Esophagus muscularis mucosa (tissue), 4 donors: ENCODE results near the gene TRMT5. TPM values are rescaled to one million over a fixed set of nuclear protein-coding genes. Genes with fewer than 3 reads are reported as not detected.

ENCODE experiments used
- DNase-seq: peaks from one replicate; pipeline ENCODE4 v3.0.0-alpha.2; 2017; ENCODE audit errors: extremely low spot score
- H3K27ac ChIP-seq, 4 donors: fragments of 200-600 bp; sonication (generic); replicated peaks in 1 of 4; 1 replicate in 3 of 4; 2 replicates in 1 of 4; pipeline ENCODE4 v1.5.1; 2016 to 2019; ENCODE audit warnings: mild to moderate bottlenecking in 1 of 4
- H3K27me3 ChIP-seq, 4 donors: fragments of 200-600 bp; sonication (generic); one replicate each; pipeline versions ENCODE4 v1.5.1 to v1.6.0; 2016 to 2019
- H3K36me3 ChIP-seq, 4 donors: fragments of 200-600 bp; sonication (generic); one replicate each; pipeline ENCODE4 v1.5.1; 2016 to 2019
- H3K4me1 ChIP-seq, 4 donors: fragments of 200-600 bp; sonication (generic); one replicate each; pipeline ENCODE4 v1.5.1; 2016 to 2019
- H3K4me3 ChIP-seq, 4 donors: fragments of 200-600 bp; sonication (generic); 1 replicate in 2 of 4; 2 replicates in 2 of 4; pipeline ENCODE4 v1.5.1; 2016 to 2019; ENCODE audit warnings: mild to moderate bottlenecking in 4 of 4, moderate library complexity in 1 of 4
- H3K9me3 ChIP-seq, 4 donors: fragments of 200-600 bp; sonication (generic); 1 replicate in 3 of 4; 2 replicates in 1 of 4; pipeline ENCODE4 v1.5.1; 2016 to 2019
- CTCF ChIP-seq, 3 experiments: fragments of 200-600 bp in 2 of 3; fragments of 450-650 bp in 1 of 3; sonication (generic) in 2 of 3; IDR thresholded peaks; one replicate each; pipeline ENCODE4 v1.5.1; 2017 to 2019; ENCODE audit warnings: antibody characterized with exemption in 3 of 3, mild to moderate bottlenecking in 2 of 3, moderate library complexity in 1 of 3
- EP300 ChIP-seq: sonication (generic); formaldehyde crosslinking; IDR thresholded peaks from one replicate; pipeline ENCODE4 v1.6.1; 2017; ENCODE audit warnings: antibody characterized with exemption
- POLR2A ChIP-seq: fragments of 450-650 bp; IDR thresholded peaks from one replicate; pipeline ENCODE4 v1.6.1; 2017; ENCODE audit warnings: antibody characterized with exemption, moderate library complexity, mild to moderate bottlenecking, low read depth
- POLR2AphosphoS5 ChIP-seq, 2 donors: sonication (generic); formaldehyde crosslinking; IDR thresholded peaks; one replicate each; pipeline ENCODE4 v1.6.1; 2017; ENCODE audit warnings: antibody characterized with exemption in 2 of 2
- WGBS: methylation state at CpG from one replicate; pipeline ENCODE4 v1.1.5; 2018; 5-methylcytosine and 5-hydroxymethylcytosine counted together
- intact Hi-C: fragments of 100-400 bp; cut with DNase I; formaldehyde crosslinking; loops from one replicate; pipeline ENCODE4 v1.15.1; 2023
- total RNA-seq, 4 donors: library from RNA; depleted of rRNA; stranded (reverse); fragments of >200 nt; gene quantifications; one replicate each; pipeline versions ENCODE4 v1.1.0 to v1.2.1, GENCODE V29; 2016

TRMT5 gene
- total RNA-seq, 4 donors from 2014 or later, result 8.6 to 12.0 (median 9.4) TPM

- no peaks in the 10 kb centered on the region for H3K9me3 ChIP-seq
- 94% methylated on average over 1 of the region's 1 CpG for WGBS
- DNase-seq, result no peak
- no peak overlapping the region for H3K4me3 ChIP-seq
- intact Hi-C loops, result no loop called here
- TF ChIP-seq POLR2A (no peak), EP300 (no peak), POLR2AphosphoS5 (IDR thresholded peaks at IDR 0.05) (no peak), CTCF (IDR thresholded peaks at IDR 0.05) (no peak)
- H3K36me3 ChIP-seq, result peaks cover 0 to 2% (median 2%) of the 10 kb centered on the region in 4 donors
- no peaks in the 10 kb centered on the region for H3K27me3 ChIP-seq
- no peak overlapping the region for H3K27ac ChIP-seq
- H3K4me1 ChIP-seq, result peaks cover 0 to 9% (median 7%) of the 10 kb centered on the region in 4 donors
These were observed 22.7 kb upstream of the TRMT5 start for GRCh38 chr14:61003571-61003970.

GRCh38 chr14:60999536-60999935, 18.7 kb upstream of the TRMT5 start:
- H3K4me1 ChIP-seq, result peaks cover 0 to 9% (median 7%) of the 10 kb centered on the region in 4 donors
- 98% methylated on average over 2 of the region's 2 CpGs for WGBS
- TF ChIP-seq EP300 (no peak), POLR2AphosphoS5 (IDR thresholded peaks at IDR 0.05) (no peak), CTCF (IDR thresholded peaks at IDR 0.05) (no peak), POLR2A (no peak)
- DNase-seq, result no peak
- H3K27me3 ChIP-seq, result no peaks in the 10 kb centered on the region
- intact Hi-C loops, result no loop called here
- H3K27ac ChIP-seq, result no peak overlapping the region
- H3K36me3 ChIP-seq, result peaks cover 0 to 8% (median 7%) of the 10 kb centered on the region in 4 donors
- H3K9me3 ChIP-seq, result no peaks in the 10 kb centered on the region
- H3K4me3 ChIP-seq, result no peak overlapping the region

- intact Hi-C loops, result no loop called here
- Histone ChIP-seq H3K4me3 (no peak overlapping the region), H3K27ac (no peak overlapping the region), H3K9me3 (no peaks in the 10 kb centered on the region), H3K4me1 (peaks cover 0 to 9% (median 7%) of the 10 kb centered on the region in 4 donors), H3K27me3 (no peaks in the 10 kb centered on the region), H3K36me3 (peaks cover 0 to 16% (median 9%) of the 10 kb centered on the region in 4 donors)
- WGBS, result 97% methylated on average over 8 of the region's 9 CpGs
- no peak for DNase-seq
- TF ChIP-seq CTCF (IDR thresholded peaks at IDR 0.05), result no peak
- no peak for TF ChIP-seq POLR2AphosphoS5 (IDR thresholded peaks at IDR 0.05)
- TF ChIP-seq POLR2A, result no peak
- no peak for TF ChIP-seq EP300
These were observed 17.7 kb upstream of the TRMT5 start for GRCh38 chr14:60998617-60999016.

GRCh38 chr14:60989599-60989998, 8.7 kb upstream of the TRMT5 start:
- intact Hi-C loops, result loop anchor here (10.0 kb wide), 1 partner anchor 205 kb away; no protein-coding TSS in a partner anchor
- 71% methylated on average over 2 of the region's 2 CpGs for WGBS
- H3K36me3 ChIP-seq, result peaks cover 7 to 88% (median 50%) of the 10 kb centered on the region in 4 donors

More at GRCh38 chr14:60989599-60989998, 8.7 kb upstream of the TRMT5 start:
- no peak overlapping the region for H3K4me3 ChIP-seq
- H3K27ac ChIP-seq, result no peak overlapping the region
- no peak for TF ChIP-seq POLR2A
- TF ChIP-seq CTCF (IDR thresholded peaks at IDR 0.05), result no peak
- TF ChIP-seq POLR2AphosphoS5 (IDR thresholded peaks at IDR 0.05), result no peak
- no peak for TF ChIP-seq EP300
- H3K27me3 ChIP-seq, result no peaks in the 10 kb centered on the region
- H3K4me1 ChIP-seq, result no peaks in the 10 kb centered on the region
- H3K9me3 ChIP-seq, result no peaks in the 10 kb centered on the region
- DNase-seq, result no peak
